ENCODE data around the gene ATG12. TPM values are rescaled to one million over a fixed set of nuclear protein-coding genes. Genes with fewer than 3 reads are reported as not detected.

Gene ATG12
- total and polyA plus RNA-seq, 2 experiments from 2014 or later: 66.0 to 85.7 TPM

- Histone ChIP-seq H2AFZ (peak overlapping the region; percentile 80), H3K9me3 (ENCODE audit: low read depth) (no peaks in the 10 kb centered on the region), H3K79me2 (peaks cover 3% of the 10 kb centered on the region), H3K4me3 (no peak overlapping the region), H3K4me2 (peak overlapping the region; percentile 93), H4K20me1 (ENCODE audit: insufficient read depth, poor library complexity, severe bottlenecking) (no peaks in the 10 kb centered on the region), H3K27ac (no peak overlapping the region), H3K27me3 (peaks cover 27% of the 10 kb centered on the region), H3K4me1 (ENCODE audit: insufficient read depth) (peaks cover 9% of the 10 kb centered on the region), H3K36me3 (replicated peaks; ENCODE audit: insufficient read depth, low read depth) (no peaks in the 10 kb centered on the region), H3K9me2 (replicated peaks; ENCODE audit: insufficient read depth) (no peaks in the 10 kb centered on the region)
- no peak for TF ChIP-seq EZH2 (IDR thresholded peaks at IDR 0.05; ENCODE audit: borderline replicate concordance)
- no peak for TF ChIP-seq CTCF (IDR thresholded peaks at IDR 0.05; ENCODE audit: poor library complexity)
- TF ChIP-seq EZH2phosphoT487 (IDR thresholded peaks at IDR 0.05; ENCODE audit: low read depth, severe bottlenecking, unreplicated experiment): no peak
- WGBS (ENCODE audit: low lambda C conversion rate, missing lambda C conversion rate): 87% methylated on average over 7 of the region's 7 CpGs
- no peak for DNase-seq (ENCODE audit: low spot score)
Observed at GRCh38 chr5:115817386-115817785, 24.0 kb downstream of the ATG12 start.

- 1% methylated on average over 69 of the region's 69 CpGs for WGBS (ENCODE audit: low lambda C conversion rate, missing lambda C conversion rate)
- Histone ChIP-seq H3K4me3 (peak within 1 kb of the TSS; percentile 85), H3K36me3 (replicated peaks; ENCODE audit: insufficient read depth, low read depth) (no peaks in the 10 kb centered on the region), H3K9me2 (replicated peaks; ENCODE audit: insufficient read depth) (no peaks in the 10 kb centered on the region), H3K27ac (peak within 1 kb of the TSS; percentile 94), H3K27me3 (peaks cover 27% of the 10 kb centered on the region), H3K4me2 (peak within 1 kb of the TSS; percentile 93), H3K79me2 (peaks cover 3% of the 10 kb centered on the region), H3K4me1 (ENCODE audit: insufficient read depth) (peaks cover 9% of the 10 kb centered on the region), H3K9me3 (ENCODE audit: low read depth) (no peaks in the 10 kb centered on the region), H2AFZ (peak within 1 kb of the TSS; percentile 80), H4K20me1 (ENCODE audit: insufficient read depth, poor library complexity, severe bottlenecking) (no peaks in the 10 kb centered on the region)
- TF ChIP-seq EZH2 (IDR thresholded peaks at IDR 0.05; ENCODE audit: borderline replicate concordance) (peak; percentile 15), EZH2phosphoT487 (IDR thresholded peaks at IDR 0.05; ENCODE audit: low read depth, severe bottlenecking, unreplicated experiment) (no peak), CTCF (IDR thresholded peaks at IDR 0.05; ENCODE audit: poor library complexity) (no peak)
- peak; percentile 69 for DNase-seq (ENCODE audit: low spot score)
Observed at GRCh38 chr5:115816226-115817081, 24.9 kb downstream of the ATG12 start, which contains the start of gene CDO1. Gene CDO1, minus strand, starts transcription at chr5:115816659. Its CDS starts 262 bp downstream, at chr5:115816397.

GRCh38 chr5:115815693-115816225 lies 25.6 kb downstream of the ATG12 start:
- no peaks in the 10 kb centered on the region for H4K20me1 ChIP-seq (ENCODE audit: insufficient read depth, poor library complexity, severe bottlenecking)
- H3K9me3 ChIP-seq (ENCODE audit: low read depth): no peaks in the 10 kb centered on the region
- peak overlapping the region; percentile 85 for H3K4me3 ChIP-seq
- TF ChIP-seq EZH2 (IDR thresholded peaks at IDR 0.05; ENCODE audit: borderline replicate concordance): peak; percentile 33
- TF ChIP-seq EZH2phosphoT487 (IDR thresholded peaks at IDR 0.05; ENCODE audit: low read depth, severe bottlenecking, unreplicated experiment): no peak
- H3K9me2 ChIP-seq (replicated peaks; ENCODE audit: insufficient read depth): no peaks in the 10 kb centered on the region
- peaks cover 3% of the 10 kb centered on the region for H3K79me2 ChIP-seq
- H3K27ac ChIP-seq: peak overlapping the region; percentile 94
- peak overlapping the region; percentile 93 for H3K4me2 ChIP-seq
- peak overlapping the region; percentile 80 for H2AFZ ChIP-seq
- no peaks in the 10 kb centered on the region for H3K36me3 ChIP-seq (replicated peaks; ENCODE audit: insufficient read depth, low read depth)
- H3K27me3 ChIP-seq: peaks cover 27% of the 10 kb centered on the region
- WGBS (ENCODE audit: low lambda C conversion rate, missing lambda C conversion rate): 2% methylated on average over 48 of the region's 48 CpGs
- peak; percentile 34 for DNase-seq (ENCODE audit: low spot score)
- H3K4me1 ChIP-seq (ENCODE audit: insufficient read depth): peaks cover 9% of the 10 kb centered on the region

All from hepatocyte (in vitro differentiated cells).